ENCODE measurements around the gene HNRNPF.

- TF ChIP-seq EZH2 (IDR thresholded peaks at IDR 0.05; ENCODE audit: insufficient read depth, poor library complexity, severe bottlenecking) (no peak), EZH2phosphoT487 (IDR thresholded peaks at IDR 0.05; ENCODE audit: insufficient read depth, low read depth) (no peak)
Observed at GRCh38 chr10:43389867-43390266, 19.1 kb downstream of the HNRNPF start.
